Posterior cingulate gyrus (tissue), 11 donors: ENCODE results near the gene RIOK1.

Source experiments
- DNase-seq, 10 donors: peaks; one replicate each; pipeline versions ENCODE4 v3.0.0 to v3.0.0-alpha.2; 2020 to 2021; ENCODE audit warnings: mixed read lengths in 3 of 10
- intact Hi-C: fragments of 100-400 bp; cut with DNase I; formaldehyde crosslinking; loops from one replicate; pipeline ENCODE4 v1.15.1; 2023

Gene RIOK1

DNA sequence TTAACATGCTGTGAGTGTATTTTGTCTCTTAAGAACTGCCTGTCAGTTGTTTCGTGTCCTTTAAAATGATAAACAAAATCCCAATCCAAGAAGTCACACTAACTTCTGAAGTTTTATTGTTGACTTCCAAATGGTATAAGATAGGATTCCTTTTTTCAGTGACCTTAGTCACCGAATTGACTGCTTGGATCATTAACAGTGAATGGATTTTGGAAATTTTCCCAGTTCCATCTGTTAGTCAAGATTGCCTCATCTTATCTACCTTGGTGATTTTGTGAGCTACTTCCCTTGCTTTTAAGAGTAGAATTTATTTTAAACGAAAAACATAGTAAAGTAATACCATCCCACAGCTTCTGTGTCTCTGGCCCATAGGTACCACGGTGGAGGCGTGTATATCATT, 14.9 kb downstream of the RIOK1 start:
- no peak for DNase-seq

DNA sequence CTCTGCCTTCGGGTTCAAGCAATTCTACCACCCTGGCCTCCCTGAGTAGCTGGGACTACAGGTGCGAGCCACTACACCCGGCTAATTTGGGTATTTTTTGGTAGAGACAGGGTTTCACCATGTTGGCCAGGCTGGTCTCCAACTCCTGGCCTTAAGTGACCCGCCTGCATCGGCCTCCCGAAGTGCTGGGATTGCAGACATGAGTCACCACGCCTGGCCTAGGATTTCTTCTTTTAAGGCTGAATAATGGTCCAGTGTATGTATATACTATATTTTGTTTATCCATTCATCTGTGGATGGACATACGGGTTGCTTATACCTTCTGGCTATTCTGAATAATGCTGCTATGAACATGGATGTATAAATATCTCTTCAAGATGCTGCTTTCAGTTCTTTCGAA, 17.1 kb downstream of the RIOK1 start:
- no peak for DNase-seq
- intact Hi-C loops: no loop called here

More for the DNA sequence above, 14.9 kb downstream of the RIOK1 start:
- intact Hi-C loops: no loop called here

DNA sequence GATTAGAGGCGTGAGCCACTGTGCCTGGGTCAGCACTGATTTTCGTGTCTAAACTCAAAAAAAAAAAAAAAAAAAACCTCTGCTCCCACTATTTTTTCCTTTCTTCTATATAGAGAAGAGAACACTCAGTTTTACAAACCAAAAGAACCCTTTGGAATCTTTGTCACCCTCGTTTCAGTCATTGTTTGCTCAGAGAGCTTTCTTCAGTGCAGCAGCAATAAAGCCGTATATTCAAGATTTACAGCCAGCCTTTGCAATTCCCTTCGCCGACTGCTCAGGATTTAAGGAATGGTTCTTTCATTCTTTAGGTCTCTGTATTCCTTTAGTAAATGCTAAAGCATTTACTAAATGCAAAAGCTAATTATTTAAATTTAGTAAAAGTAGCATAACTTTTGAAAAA, 20.1 kb downstream of the RIOK1 start:
- intact Hi-C loops: no loop called here
- no peak for DNase-seq

GRCh38 chr6:7410851-7411250, 21.2 kb downstream of the RIOK1 start:
- DNase-seq: peak in 4 of 10 donors; percentile 29 to 86 (median 62)
- intact Hi-C loops: no loop called here

GRCh38 chr6:7411328-7411727, 21.7 kb downstream of the RIOK1 start:
- intact Hi-C loops: no loop called here
- no peak for DNase-seq

- intact Hi-C loops: no loop called here
- DNase-seq: no peak
These were observed 23.7 kb downstream of the RIOK1 start for GRCh38 chr6:7413151-7413823.

DNA sequence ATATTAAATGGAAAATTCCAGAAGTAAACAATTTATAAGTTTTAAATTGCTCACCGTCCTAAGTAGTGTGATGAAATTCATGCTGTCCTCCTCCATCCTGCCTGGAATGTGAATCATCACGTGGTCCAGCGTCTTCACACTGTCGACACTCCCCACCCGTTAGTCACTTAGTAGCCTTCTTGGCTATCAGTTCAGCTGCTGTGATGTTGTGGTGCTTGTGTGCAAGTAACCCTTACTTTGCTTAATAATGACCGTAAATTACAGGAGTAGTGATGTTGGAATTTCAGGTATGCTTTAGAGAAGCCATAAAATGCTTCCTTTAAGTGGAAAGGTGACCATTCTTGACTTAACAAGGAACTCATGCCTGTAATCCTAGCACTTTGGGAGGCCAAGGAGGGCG, 25.2 kb downstream of the RIOK1 start:
- no peak for DNase-seq
- intact Hi-C loops: no loop called here

DNA sequence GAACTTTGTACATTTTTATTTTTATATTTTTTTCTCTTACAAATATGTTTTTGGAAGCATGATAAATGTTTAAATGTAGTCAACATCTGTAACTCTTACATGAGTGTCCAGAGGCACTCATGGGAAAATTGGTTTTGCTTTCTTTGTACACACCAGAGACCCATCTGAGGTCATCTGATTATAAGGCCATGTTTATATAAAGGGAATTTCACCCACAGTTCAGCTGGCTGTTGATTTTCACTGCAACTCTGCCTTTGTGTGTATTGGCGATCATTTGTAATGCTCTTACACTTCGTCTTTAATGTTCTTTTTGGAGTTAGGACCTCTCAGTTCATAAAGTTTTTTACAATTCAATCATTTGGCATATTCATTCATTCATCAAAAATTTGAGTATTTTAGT, 28.1 kb downstream of the RIOK1 start:
- intact Hi-C loops: no loop called here

DNA sequence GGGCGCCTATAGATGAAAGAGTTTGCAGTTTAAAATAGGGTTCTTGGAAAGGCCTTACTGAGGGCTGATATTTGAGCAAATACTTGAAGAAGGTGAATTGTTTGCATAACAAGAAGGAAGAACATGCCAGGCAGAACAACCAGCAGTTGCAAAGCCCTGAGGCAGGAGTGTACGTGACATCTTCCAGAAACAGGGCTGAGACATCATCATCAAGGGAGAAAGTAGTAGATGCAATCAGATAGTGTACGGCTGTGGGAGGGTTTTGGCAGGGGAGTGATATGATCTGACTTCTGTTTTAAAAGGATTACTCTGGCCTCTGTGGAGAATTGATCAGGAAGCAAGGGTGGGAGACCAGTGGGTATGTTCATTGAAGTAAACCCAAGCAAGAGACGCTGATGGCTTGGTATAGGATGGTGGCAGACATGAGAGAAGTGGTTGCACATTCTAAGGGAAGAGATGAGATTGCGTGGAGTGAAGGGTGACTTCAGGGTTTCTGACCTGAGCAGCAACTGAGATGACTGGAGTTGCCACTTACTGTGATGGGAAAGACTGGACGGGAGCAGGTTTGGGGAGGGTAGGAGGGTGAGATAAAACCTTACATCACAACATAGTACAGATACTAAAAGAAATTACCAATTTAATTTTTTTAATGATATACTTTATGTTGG, 28.8 kb downstream of the RIOK1 start:
- intact Hi-C loops: no loop called here

More for the DNA sequence above, 28.1 kb downstream of the RIOK1 start:
- no peak for DNase-seq

GRCh38 chr6:7419065-7419464, 29.5 kb downstream of the RIOK1 start:
- no peak for DNase-seq
- intact Hi-C loops: no loop called here

More for the DNA sequence above, 28.8 kb downstream of the RIOK1 start:
- DNase-seq: no peak

GRCh38 chr6:7421066-7421465, 31.5 kb downstream of the RIOK1 start:
- intact Hi-C loops: loop anchor here (10.0 kb wide), 1 partner anchor 194 kb away; no protein-coding TSS in a partner anchor
- no peak for DNase-seq

DNA sequence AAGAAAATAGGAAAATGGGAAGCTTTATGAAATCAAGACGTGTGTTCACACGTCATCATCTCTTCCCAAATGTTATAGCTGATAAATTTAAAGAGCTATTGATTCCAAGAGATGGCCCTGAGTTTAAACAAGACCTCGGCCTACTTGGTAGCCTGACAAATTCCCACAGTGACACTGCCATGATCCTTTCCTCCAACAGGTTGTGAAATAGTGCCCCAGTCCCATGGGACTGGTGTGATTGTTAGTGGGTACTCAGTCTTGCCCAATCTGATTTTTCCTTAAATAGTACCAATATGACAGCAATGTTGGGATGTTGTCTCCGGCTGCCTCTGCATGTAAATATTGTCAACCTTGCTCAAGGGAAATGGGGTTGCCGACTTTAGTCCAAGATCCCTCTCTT, 34.5 kb downstream of the RIOK1 start:
- intact Hi-C loops: loop anchor here (10.0 kb wide), 1 partner anchor 191 kb away; no protein-coding TSS in a partner anchor
- no peak for DNase-seq

DNA sequence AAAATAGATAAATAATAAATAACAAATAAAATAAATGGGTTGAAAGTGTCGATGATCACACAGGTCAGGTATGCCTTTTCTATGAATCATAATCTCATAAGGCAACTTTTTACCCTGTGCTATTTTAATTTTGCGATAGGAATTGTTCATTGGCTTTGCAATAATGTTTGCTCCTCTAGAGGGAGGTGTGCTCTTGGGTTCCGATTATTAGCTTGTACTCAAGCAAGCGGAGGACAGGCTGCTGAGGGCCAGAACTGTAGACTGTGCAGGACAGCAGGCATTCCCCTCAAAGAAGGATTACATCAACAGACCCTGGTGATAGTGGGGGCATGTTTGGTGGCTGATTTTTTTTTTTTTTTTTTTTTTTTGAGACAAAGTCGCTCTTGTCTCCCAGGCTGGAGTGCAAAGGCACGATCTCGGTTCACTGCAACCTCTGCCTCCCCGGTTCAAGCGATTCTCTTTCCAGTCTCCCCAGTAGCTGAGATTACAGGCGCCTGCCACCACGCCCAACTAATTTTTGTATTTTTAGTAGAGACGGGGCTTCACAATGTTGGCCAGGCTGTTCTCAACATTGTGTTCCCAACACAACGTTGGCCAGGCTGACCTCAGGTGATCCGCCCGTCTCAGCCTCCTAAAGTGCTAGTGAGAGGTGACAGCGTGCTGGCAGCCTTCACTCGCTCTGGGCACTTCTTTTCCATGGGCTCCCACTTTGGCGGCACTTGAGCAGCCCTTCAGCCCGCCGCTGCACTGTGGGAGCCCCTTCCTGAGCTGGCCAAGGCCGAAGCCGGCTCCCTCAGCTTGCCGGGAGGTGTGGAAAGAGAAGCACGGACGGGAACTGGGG, 35.6 kb downstream of the RIOK1 start:
- intact Hi-C loops: loop anchor here (10.0 kb wide), 1 partner anchor 190 kb away; no protein-coding TSS in a partner anchor

GRCh38 chr6:7425808-7426190, 36.2 kb downstream of the RIOK1 start:
- no peak for DNase-seq
- intact Hi-C loops: loop anchor here (10.0 kb wide), 1 partner anchor 189 kb away; no protein-coding TSS in a partner anchor

More for the DNA sequence above, 35.6 kb downstream of the RIOK1 start:
- no peak for DNase-seq

GRCh38 chr6:7426447-7427169, 37.0 kb downstream of the RIOK1 start:
- no peak for DNase-seq
- intact Hi-C loops: loop anchor here (10.0 kb wide), 1 partner anchor 188 kb away; no protein-coding TSS in a partner anchor

DNA sequence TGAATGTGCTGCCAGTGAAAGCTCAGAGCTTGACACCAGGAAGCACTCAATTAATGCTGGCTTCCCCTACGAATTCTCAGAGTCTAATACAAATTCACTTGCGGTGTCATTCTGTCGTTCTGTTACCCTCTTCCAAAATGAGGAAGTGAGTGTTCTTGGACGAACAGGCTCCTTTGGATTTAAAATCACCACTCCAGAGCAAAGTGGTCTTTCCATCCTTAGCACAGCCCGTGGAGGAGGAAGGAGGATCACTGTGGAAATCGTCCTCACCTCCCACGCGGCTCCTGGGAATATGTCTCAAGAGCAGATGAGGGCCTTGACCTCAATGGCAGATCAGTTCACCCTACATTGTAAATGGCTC, 41.7 kb downstream of the RIOK1 start:
- no peak for DNase-seq
- intact Hi-C loops: no loop called here

- intact Hi-C loops: no loop called here
- no peak for DNase-seq
These were observed 42.2 kb downstream of the RIOK1 start for GRCh38 chr6:7431674-7432390.

- DNase-seq: no peak
- intact Hi-C loops: no loop called here
These were observed 42.9 kb downstream of the RIOK1 start for GRCh38 chr6:7432391-7433120.

DNA sequence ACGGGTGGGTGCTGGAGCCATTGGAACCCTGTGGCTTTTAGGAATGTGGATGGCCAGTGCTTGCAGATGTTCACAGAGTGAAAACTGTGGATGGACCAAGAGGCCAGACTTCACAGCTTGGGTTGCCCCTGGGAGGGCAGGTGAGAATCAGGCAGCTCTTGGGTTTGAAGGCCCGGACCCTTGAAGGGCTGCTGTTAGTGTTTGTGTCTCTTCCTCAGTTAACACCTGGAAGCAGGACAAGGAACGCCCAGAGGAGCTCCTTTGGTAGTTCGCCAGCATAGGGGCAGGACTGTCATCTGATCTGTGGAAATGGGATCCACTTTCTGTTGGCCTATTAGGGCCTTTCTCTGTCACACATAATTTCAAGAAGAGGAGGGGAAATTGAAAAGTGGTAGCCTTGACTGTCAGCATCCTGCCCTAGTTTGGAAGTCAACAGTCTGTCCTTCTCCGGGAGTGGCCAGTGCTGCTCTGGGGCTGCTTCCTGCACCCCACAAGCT, 43.6 kb downstream of the RIOK1 start:
- DNase-seq: no peak
- intact Hi-C loops: no loop called here
